Erythroblast (primary cell): ENCODE results near the gene KRT76.

ENCODE experiments used
- GATA1 ChIP-seq: IDR thresholded peaks from 2 replicates; pipeline ENCODE4 v1.6.1; 2011; ENCODE audit warnings: low read depth, mild to moderate bottlenecking, control low read depth, low read length, moderate library complexity
- POLR2A ChIP-seq: IDR thresholded peaks from 2 replicates; pipeline ENCODE4 v1.6.1; 2011; ENCODE audit warnings: mild to moderate bottlenecking, low read length

DNA sequence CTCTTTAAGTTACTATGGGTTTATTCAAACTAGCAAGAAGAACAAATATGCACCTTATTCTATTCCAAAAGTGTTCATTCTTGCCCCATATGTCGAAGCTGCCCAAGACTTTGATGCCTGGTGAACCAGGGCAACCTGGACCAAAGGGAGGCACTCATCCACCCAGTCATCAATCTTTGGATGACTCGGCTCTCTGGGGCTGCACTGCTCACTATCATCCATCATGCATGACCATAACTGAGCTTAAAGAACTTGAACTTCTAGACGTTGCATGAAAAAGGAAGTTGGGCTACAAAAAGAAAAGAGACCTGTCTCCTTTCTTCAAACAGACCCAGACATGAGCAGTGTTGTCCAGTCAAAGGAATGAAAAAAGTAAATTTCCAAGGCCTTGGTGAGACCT, 35.6 kb upstream of the KRT76 start:
- TF ChIP-seq POLR2A (no peak), GATA1 (no peak)
